Liver (tissue), 3 donors: Measurements from ENCODE around the gene CUZD1.

Experiments
- EGR1 ChIP-seq, 2 donors: IDR thresholded peaks; 2 replicates each; pipeline ENCODE4 v1.6.1; 2016 to 2018; ENCODE audit warnings: antibody characterized with exemption in 2 of 2, low read depth in 2 of 2
- GABPA ChIP-seq, 2 donors: IDR thresholded peaks in 1 of 2; conservative IDR thresholded peaks in 1 of 2; 2 replicates each; pipeline ENCODE4 v1.6.1; 2016; ENCODE audit warnings: antibody characterized with exemption in 2 of 2, mild to moderate bottlenecking in 1 of 2, moderate library complexity in 1 of 2
- JUND ChIP-seq, 2 donors: IDR thresholded peaks; 2 replicates each; pipeline ENCODE4 v1.6.1; 2016; ENCODE audit warnings: antibody characterized with exemption in 2 of 2
- MAX ChIP-seq: IDR thresholded peaks from 2 replicates; pipeline ENCODE4 v1.6.1; 2016; ENCODE audit warnings: antibody characterized with exemption
- TAF1 ChIP-seq: conservative IDR thresholded peaks from 2 replicates; pipeline ENCODE4 v1.6.1; 2016; ENCODE audit warnings: antibody characterized with exemption, mild to moderate bottlenecking
- YY1 ChIP-seq: IDR thresholded peaks from 2 replicates; pipeline ENCODE4 v1.6.1; 2016; ENCODE audit warnings: antibody characterized with exemption, mild to moderate bottlenecking
- TF ChIP-seq, protein P1 (sequence below): fragments of 150-350 bp; IDR thresholded peaks from 2 replicates; pipeline ENCODE4 v1.5.1; 2017; ENCODE audit warnings: improper control_type of control experiment, low read depth, low read length; ENCODE audit not compliant: missing input control
- TF ChIP-seq, protein P2 (sequence below): IDR thresholded peaks from 2 replicates; pipeline ENCODE4 v1.6.1; 2016; ENCODE audit warnings: antibody characterized with exemption
- TF ChIP-seq, protein P3 (sequence below): IDR thresholded peaks from 2 replicates; pipeline ENCODE4 v1.6.1; 2016; ENCODE audit warnings: antibody characterized with exemption
- donor health status: healthy.
- donor health status: healthy.

- TF ChIP-seq, protein P1, sequence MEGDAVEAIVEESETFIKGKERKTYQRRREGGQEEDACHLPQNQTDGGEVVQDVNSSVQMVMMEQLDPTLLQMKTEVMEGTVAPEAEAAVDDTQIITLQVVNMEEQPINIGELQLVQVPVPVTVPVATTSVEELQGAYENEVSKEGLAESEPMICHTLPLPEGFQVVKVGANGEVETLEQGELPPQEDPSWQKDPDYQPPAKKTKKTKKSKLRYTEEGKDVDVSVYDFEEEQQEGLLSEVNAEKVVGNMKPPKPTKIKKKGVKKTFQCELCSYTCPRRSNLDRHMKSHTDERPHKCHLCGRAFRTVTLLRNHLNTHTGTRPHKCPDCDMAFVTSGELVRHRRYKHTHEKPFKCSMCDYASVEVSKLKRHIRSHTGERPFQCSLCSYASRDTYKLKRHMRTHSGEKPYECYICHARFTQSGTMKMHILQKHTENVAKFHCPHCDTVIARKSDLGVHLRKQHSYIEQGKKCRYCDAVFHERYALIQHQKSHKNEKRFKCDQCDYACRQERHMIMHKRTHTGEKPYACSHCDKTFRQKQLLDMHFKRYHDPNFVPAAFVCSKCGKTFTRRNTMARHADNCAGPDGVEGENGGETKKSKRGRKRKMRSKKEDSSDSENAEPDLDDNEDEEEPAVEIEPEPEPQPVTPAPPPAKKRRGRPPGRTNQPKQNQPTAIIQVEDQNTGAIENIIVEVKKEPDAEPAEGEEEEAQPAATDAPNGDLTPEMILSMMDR: no peak
- no peak for TF ChIP-seq MAX
- TF ChIP-seq, protein P2, sequence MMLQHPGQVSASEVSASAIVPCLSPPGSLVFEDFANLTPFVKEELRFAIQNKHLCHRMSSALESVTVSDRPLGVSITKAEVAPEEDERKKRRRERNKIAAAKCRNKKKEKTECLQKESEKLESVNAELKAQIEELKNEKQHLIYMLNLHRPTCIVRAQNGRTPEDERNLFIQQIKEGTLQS: no peak
- no peak for TF ChIP-seq TAF1
- TF ChIP-seq EGR1 (IDR thresholded peaks at IDR 0.05; ENCODE audit: low read depth in 2 of 2): no peak
- TF ChIP-seq, protein P3, sequence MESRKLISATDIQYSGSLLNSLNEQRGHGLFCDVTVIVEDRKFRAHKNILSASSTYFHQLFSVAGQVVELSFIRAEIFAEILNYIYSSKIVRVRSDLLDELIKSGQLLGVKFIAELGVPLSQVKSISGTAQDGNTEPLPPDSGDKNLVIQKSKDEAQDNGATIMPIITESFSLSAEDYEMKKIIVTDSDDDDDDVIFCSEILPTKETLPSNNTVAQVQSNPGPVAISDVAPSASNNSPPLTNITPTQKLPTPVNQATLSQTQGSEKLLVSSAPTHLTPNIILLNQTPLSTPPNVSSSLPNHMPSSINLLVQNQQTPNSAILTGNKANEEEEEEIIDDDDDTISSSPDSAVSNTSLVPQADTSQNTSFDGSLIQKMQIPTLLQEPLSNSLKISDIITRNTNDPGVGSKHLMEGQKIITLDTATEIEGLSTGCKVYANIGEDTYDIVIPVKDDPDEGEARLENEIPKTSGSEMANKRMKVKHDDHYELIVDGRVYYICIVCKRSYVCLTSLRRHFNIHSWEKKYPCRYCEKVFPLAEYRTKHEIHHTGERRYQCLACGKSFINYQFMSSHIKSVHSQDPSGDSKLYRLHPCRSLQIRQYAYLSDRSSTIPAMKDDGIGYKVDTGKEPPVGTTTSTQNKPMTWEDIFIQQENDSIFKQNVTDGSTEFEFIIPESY: no peak
- TF ChIP-seq YY1: no peak
- no peak for TF ChIP-seq JUND (IDR thresholded peaks at IDR 0.05)
- TF ChIP-seq GABPA (IDR thresholded peaks at IDR 0.05 in 1 of 2, conservative IDR thresholded peaks at IDR 0.05 in 1 of 2): no peak
Measured at GRCh38 chr10:122782911-122783310, 62.7 kb downstream of the CUZD1 start.
